HG02763 (cell line): ENCODE measurements around the gene ZNF814.
"Not testable (repeated sequence)": the region's sequence is repeated elsewhere in the genome, so short reads cannot be mapped to it uniquely, and the experiment has no call there.

Experiments
- ATAC-seq: cut with Tn5 transposase; IDR thresholded peaks from one replicate; pipeline ENCODE4 v1.9.1; 2021; ENCODE audit warnings: mild to moderate bottlenecking, moderate library complexity; ENCODE audit not compliant: unreplicated experiment

The ZNF814 gene

DNA sequence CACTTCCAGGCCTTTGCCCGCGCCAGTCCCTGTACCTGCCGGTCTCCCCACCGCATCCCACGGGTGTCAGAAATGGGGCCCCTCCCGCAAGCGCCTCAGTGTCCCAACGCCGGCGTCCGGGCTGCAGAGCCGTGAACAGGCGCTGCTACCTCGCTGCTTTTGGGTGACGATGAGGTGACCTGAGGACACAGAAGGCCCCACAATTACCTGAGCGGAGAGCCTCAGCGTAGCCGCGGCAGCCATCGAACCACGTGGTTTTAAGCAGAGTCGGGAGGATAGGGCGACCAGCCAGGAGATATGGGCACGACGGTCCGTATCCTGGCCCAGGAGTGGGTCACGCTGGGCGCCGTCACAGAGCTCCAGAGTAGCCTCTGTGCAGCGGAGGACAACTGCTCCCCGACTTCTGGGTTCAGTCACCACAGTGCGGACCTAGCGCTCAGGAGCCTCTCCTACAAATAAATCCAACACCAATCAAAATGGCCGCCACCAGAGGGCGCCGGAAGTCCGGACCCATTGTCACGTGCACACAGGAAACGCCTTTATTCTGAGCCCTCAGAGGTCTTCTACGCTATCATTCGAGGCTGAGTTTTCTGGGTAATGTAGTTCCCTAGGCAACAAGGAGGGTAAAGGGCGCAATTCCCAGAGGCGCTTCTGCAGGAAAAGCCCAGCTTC, at the start of gene ZNF814:
Gene ZNF814 (minus strand): TSS at position 478 of the 672 bp plus-strand sequence. CDS start 235 bp downstream, at position 243.
- ATAC-seq, result no peak

DNA sequence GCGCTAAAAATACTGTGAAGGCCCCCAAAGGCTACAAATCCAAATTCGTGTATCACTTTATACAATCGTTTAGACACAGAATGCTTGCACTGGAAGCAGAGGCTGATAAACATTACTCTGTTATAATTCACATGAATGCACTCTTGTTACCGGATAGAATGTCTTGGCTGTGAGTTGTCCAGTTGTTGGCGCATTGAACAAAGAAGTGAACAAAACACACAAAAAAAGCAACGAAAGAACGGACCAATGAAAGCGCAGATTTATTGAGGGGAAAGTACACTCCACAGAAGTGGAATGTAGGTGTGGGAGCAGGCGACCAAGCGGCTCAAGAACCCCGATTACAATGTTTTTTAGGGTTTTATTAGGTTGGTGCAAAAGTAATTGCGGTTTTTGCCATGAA, 46.9 kb upstream of the ZNF814 start:
- ATAC-seq, result no peak

DNA sequence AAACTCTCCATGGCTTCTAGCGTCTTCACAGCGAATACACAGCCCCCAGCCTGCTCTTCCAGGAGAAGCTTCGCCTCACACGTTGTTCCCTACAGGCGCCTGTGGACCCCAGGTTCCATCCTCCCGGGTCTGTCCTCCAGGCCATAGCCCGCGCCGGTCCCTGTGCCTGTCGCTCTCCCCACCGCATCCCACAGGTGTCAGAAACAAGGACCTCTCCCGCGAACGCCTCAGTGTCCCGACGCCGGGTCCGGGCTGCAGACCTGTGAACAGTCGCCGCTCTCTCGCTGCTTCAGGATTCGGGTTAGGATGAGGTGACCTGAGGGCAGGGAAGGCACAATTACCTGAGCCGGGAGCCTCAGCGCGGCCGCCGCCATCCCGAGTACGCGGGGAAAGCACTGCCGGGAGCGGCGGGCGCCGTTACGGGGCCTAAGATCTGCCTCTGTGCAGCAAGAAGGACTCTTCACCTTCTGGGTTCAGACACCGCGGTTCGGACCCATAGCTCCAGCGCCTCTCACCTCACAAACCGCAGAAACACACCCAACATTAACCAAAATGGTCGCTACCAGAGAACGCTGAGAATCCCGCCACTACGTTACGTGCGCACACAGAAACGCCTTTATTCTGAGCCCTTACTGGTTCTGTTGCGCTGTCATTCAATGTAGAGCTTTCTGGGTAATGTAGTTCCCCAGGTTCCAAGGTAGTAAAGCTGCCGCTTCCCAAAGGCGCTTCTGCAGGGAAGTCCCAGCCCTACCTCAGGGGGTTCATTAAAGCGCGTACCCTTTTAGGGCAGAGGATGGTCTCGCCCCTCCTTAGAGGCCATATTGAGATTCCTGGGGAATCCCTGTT, 46.2 kb upstream of the ZNF814 start, which contains the start of gene ZNF418:
Gene ZNF418 (minus strand): TSS at position 583 of the 846 bp plus-strand sequence. CDS start 1,580 bp downstream, outside the sequence.
- ATAC-seq, result no peak

DNA sequence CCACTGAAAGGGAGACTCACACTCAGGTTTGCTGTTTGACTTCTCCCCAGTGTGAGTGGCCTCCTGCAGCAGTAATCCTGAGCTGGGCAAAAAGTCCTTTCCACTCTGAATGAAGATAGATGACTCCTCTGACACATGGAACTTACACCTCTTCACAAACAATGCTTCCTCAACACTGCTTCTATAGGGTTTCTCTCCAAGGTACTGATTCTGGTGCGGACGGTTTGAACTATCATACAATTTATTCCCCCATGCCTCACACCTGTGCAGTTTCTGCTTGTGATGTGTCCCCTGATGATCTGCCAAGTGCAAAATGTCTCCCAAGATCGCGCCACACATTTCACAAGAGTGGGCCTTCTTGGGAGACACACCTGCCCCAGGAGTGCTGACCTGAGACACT, 38.8 kb upstream of the ZNF814 start:
- no peak for ATAC-seq

DNA sequence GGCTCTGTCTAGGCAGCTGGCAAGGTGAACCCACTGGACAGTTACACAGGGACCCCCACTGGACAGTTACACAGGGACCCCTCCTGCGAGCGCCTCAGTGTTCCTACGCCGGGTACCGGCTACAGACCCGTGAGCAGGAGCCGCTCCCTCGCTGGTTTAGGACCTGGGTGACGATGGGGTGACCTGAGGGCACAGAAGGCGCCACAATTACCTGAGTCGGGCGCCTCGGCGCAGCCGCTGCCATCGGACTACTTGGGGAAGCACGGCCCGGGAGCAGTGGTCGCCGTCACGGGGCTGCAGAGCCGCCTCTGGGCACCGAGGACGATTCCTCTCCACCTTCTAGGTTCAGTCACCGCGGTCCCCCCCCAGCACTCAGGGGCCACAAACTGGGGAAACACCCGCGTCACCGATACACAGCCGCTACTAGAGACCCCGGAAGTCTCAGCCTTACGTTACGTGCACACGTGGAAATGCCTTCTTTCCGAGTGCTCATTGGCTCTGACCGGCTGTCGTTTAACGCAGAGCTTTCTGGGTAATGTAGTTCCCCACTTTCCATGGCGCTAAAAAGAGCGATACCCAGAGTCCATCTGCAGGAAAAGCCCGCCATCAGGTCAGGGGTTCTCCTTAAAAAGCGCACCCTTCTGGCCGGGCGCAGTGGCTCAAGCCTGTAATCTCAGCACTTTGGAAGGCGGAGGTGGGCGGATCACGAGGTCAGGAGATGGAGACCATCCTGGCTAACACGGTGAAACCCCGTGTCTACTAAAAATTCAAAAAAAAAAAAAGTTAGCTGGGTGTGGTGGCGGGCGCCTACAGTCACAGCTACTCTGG, 27.5 kb upstream of the ZNF814 start, which contains the start of gene ZNF417:
Gene ZNF417 (minus strand): TSS at position 425 of the 828 bp plus-strand sequence. CDS start 181 bp downstream, at position 244.
- ATAC-seq, result peak; percentile 97

DNA sequence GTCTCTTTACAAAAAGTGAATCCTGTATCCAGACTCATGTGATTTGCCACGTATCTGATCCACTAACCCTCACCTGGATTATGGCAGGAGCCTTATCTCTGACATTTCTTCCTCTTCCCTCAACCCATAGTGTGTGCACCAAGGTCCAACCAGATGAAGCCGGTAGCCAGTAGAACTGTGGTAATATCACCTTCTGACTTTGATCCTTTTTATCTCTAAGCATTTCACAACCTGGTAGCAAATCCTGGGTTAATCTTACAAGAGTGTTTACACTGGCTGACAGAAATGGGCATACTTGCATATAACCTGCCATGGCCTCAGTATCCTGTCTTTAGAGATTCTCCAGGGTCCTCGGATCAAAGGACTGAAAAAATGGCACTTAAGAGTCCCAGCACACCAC, 25.7 kb upstream of the ZNF814 start:
- no peak for ATAC-seq

DNA sequence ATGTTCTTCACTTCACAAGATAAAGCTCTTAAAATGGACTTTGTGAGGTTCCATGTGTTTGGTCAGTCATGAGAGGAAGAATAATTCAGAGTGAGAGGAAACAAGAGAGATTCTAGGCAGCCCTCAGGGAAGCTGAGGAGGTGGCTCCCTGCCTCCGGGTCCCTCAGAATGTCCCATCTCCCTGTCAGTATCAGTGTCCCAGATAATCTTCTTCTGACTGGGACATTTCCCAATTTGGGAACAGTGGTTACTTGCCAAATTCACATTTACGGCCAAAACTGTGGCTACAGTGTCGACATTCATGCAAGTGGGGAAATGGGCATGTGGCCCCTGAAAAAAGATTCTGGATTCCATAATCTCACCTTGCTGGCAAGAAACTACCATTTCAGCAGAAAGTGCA, 18.6 kb upstream of the ZNF814 start:
- ATAC-seq, result no peak

DNA sequence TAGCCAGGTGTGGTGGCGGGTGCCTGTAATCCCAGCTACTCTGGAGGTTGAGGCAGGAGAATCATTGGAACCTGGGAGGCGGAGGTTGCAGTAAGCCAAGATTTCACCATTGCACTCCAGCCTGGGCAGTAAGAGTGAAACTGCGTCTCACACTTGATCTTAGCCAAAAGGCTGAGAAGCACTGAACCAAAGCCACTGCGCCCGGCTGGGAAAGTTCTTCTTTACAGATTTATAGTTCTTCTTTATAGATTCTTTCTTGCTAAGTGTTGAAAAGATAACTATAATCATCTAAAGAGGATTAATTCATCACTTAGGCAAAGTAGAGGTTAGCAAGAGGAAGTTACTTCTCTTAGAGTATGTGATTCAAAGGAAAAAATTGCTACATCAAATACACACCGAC, 16.4 kb upstream of the ZNF814 start:
- no peak for ATAC-seq

DNA sequence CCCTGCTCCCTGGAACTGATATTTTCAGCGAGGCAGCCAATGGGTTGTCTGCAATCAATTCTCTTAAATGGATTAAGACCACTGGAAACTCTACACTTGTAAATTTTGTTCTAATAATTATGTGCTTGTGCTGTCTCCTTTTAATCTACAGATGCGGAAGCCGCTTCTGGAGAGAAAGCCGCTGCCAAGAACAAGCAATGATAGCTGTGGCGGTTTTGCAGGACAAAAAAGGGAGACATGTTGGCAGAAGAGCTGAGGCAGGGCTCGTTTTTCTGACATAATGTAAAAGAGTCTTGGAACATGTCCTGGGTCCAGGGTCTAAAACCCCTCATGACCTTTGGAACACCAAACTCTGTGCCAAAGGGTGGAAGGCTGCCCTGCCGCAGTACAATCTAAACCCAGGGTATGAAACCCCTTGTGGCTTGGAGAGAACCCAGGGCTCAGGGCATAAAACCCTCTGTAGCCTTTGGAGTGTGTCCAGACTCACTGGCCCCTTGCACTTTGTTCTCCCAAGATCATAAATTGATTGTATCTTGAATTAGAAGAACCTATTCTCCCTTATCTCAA, 14.9 kb upstream of the ZNF814 start:
- no peak for ATAC-seq

DNA sequence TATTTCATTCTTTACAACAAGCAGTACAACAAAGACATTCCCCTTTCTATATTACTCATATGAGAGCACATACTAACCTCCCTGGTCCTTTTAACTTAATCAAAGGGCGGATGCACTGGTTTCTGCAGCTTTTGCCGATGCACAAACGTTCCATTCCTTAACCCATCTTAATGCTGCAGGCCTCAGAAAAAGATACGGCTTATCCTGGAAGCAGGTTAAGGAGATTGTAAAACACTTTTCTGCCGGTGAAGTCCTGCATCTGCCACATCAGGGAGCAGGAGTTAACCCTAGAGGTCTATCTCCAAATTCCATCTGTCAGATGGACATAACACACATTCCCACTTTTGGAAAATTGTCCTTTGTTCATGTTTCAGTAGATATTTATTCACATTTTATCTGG, 11.5 kb upstream of the ZNF814 start:
- no peak for ATAC-seq

DNA sequence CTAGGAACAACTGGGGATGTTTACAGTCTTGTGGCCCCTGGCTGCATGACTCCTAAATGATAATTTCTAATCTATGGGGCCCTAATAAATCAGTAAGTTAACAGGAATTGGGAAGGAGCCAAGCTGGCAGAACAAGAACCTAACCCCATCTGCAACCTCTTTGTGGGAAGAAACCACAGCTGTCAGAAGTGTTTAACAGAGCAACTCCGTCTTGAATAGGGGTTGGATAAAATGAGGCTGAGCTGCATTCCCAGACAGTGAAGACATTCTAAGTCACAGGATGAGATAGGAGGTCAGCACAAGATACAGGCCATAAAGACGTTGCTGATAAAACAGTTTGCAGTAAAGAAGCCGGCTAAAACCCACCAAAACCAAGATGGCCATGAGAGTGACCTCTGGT, 1.9 kb upstream of the ZNF814 start:
- ATAC-seq, result not testable (repeated sequence)

DNA sequence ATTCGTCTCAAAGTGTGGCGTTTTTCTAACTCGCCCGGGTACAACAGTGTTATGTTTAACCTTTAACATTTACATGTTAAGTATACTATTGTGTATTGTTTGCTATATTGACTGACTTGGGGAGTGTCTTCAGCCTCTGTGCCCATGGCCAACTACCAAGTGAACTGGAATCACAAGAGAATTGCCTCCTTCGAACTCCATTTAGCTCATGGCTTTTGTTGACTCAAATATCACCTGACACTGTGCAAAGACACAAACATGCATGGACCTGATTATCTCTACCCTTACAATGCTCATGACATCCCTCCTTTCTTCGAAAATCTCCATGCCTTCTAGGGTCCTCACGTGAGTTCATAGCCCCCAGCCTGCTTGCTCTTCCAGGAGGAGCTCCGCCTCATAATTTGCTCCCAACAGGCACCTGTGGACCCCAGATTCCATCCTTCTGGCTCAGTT, 704 bp downstream of the ZNF814 start:
- ATAC-seq, result no peak

DNA sequence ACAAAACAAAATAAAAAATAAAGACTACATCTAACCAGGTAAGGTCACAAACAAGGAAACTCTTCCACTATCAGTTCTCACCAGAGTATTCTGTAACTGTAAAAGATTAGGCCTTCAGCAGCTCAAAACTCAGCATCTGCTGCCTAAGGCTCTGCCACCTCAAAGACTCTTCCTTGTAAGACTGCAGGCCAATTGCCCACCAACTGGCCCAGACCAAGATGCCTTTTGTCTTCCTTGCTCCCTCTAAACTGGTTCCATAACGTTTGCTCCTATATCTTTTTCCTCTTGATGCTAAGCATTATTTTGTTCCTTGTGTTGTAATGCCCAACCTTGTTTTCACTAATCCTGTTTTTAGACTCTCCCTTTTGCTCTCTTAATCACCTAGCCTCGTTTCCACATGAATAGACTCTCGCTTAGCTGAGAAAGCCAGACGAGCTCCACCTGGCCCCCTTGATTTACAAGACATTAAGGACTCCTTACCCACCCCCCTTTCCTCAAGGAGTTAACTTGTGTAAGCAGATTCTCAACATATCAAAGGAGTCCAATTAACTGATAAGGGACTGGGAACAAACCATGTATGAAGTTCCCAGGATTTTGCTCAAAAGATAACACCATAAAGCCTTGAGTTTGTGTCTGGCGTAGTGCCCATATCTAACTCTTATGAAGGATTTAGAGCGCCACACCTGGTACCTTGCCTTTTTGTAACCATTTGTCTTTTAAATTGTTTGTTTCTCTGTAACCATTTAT, 1.5 kb downstream of the ZNF814 start:
- ATAC-seq, result no peak

DNA sequence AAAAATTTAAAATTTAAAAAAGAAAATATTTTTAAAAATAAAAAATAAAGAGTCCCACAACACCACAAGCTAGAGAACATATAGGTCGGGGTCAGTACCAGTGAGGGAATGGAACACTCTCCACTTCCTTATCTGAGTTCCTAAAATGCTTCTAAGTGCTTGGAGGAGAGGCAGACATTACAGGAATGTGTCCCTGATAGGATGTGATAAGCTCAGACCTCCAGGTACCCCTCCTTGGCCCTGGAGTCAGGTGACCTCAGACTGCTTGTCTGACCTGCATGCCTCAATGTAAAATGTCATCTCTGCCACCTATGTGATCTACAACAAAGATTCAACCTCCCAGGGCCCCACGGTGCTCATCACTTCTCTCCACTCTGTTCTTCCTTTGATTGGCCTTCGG, 2.8 kb downstream of the ZNF814 start:
- no peak for ATAC-seq

DNA sequence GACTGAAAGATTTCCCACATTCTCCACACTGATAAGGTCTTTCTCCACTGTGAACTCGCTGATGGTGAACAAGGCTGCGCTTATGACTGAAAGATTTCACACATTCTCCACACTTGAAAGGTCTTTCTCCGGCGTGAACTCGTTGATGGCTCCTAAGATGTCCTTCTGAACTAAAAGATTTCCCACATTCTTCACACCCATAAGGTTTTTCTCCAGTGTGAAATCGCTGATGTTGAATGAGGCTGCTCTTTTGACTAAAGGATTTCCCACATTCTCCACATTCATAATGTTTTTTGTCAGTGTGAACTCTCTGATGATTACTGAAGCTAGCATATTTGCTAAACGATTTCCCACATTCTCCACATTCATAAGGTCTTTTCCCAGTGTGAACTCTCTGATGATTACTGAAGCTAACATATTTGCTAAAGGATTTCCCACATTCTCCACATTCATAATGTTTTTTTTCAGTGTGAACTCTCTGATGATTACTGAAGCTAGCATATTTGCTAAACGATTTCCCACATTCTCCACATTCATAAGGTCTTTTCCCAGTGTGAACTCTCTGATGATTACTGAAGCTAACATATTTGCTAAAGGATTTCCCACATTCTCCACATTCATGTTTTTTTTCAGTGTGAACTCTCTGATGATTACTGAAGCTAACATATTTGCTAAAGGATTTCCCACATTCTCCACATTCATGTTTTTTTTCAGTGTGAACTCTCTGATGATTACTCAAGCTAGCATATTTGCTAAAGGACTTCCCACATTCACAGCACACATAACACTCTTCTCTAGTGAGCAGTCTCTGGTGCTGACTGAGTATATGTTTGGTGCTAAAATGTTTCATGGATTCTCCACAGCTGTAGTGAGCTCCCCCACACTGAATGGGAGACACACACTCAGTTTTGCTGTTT, 14.7 kb downstream of the ZNF814 start:
- not testable (repeated sequence) for ATAC-seq

DNA sequence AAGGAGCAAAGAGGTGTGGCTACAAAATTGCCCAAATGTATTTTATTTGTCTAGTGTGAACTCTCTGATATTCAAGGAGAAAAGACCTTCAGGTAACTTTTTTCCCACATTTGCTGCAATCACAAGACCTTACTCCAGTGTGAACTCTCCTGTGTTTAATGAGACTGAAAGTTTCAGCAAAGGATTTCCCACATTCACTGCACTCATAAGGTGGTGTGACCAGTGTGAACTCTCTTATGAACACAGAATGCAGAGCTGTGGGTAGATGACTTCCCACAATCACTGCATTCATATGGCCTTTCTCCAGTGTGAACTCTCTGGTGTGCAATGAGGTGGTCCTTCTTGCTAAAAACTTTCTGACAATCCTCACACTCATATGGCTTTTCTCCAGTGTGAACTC, 16.4 kb downstream of the ZNF814 start:
- ATAC-seq, result no peak

DNA sequence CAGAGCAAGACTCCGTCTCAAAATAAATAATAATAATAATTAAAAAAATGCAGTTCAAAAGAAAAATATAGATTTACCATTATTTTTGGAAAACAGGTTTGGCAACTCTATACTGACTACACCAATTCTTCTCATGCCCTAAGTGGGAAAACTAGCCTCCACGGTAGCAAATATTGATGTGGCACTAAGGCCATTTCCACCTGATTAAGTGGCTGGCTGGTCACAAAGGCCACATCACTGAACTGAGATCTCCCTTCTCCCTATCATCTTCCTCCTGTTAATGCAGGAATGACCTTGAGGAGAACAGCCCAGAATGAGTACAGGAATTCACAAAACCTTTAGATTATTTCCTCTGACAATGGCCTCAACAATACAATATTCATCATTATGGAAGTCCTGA, 18.6 kb downstream of the ZNF814 start:
- ATAC-seq, result no peak

DNA sequence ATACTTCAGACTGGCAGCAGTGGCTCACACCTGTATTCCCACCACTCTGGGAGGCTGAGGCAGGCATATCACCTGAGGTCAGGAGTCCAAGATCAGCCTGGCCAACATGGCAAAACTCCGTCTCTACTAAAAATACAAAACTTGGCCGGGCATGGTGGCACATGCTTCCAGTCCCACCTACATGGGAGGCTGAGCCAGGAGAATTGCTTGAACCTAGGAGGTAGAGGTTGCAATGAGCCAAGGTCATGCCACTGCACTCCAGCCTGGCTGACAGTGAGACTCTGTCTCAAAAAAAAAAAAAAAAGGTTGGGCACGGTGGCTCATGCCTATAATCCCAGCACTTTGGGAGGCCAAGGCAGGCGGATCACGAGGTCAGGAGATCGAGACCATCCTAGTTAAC, 19.2 kb downstream of the ZNF814 start:
- not testable (repeated sequence) for ATAC-seq
